ENCODE measurements around the gene MZF1.

MZF1 gene

GRCh38 chr19:58522709-58523108 lies 50.4 kb downstream of the MZF1 start:
- FAIRE-seq, result no peak
- no peak for TF ChIP-seq POLR2A (IDR thresholded peaks at IDR 0.05; ENCODE audit: low read depth, low read length)

GRCh38 chr19:58521651-58522050 lies 51.5 kb downstream of the MZF1 start:
- DNase-seq (ENCODE audit: insufficient read length, low spot score), result no peak
- no peak for FAIRE-seq
- TF ChIP-seq POLR2A (IDR thresholded peaks at IDR 0.05; ENCODE audit: low read depth, low read length), result no peak

More at GRCh38 chr19:58522709-58523108, 50.4 kb downstream of the MZF1 start:
- DNase-seq (ENCODE audit: insufficient read length, low spot score), result no peak

GRCh38 chr19:58520257-58520599 lies 52.9 kb downstream of the MZF1 start:
- DNase-seq (ENCODE audit: insufficient read length, low spot score), result no peak

GRCh38 chr19:58519355-58520256 lies 53.5 kb downstream of the MZF1 start, which contains the start of gene ZBTB45:
ZBTB45 (minus strand) TSS chr19:58519810; CDS start chr19:58517673, 2,137 bp downstream.
- DNase-seq (ENCODE audit: insufficient read length, low spot score), result peak; percentile 96
- FAIRE-seq, result no peak
- TF ChIP-seq POLR2A (IDR thresholded peaks at IDR 0.05; ENCODE audit: low read depth, low read length), result peak; percentile 83

More at GRCh38 chr19:58520257-58520599, 52.9 kb downstream of the MZF1 start:
- no peak for FAIRE-seq
- TF ChIP-seq POLR2A (IDR thresholded peaks at IDR 0.05; ENCODE audit: low read depth, low read length), result no peak

- no peak for FAIRE-seq
- peak; percentile 92 for DNase-seq (ENCODE audit: insufficient read length, low spot score)
- TF ChIP-seq POLR2A (IDR thresholded peaks at IDR 0.05; ENCODE audit: low read depth, low read length), result 0 out of 2 replicates have a peak, but pooled peaks have one; percentile 35
Measured at GRCh38 chr19:58519087-58519354, 54.1 kb downstream of the MZF1 start.

GRCh38 chr19:58518256-58519086 lies 54.7 kb downstream of the MZF1 start:
- no peak for DNase-seq (ENCODE audit: insufficient read length, low spot score)
- no peak for FAIRE-seq
- no peak for TF ChIP-seq POLR2A (IDR thresholded peaks at IDR 0.05; ENCODE audit: low read depth, low read length)

- no peak for DNase-seq (ENCODE audit: insufficient read length, low spot score)
- 0 out of 2 replicates have a peak, but pooled peaks have one; percentile 19 for TF ChIP-seq POLR2A (IDR thresholded peaks at IDR 0.05; ENCODE audit: low read depth, low read length)
- no peak for FAIRE-seq
Measured at GRCh38 chr19:58516964-58517833, 55.9 kb downstream of the MZF1 start.

- FAIRE-seq, result no peak
- TF ChIP-seq POLR2A (IDR thresholded peaks at IDR 0.05; ENCODE audit: low read depth, low read length), result no peak
- DNase-seq (ENCODE audit: insufficient read length, low spot score), result no peak
Measured at GRCh38 chr19:58516246-58516836, 56.8 kb downstream of the MZF1 start.

GRCh38 chr19:58515259-58515658 lies 57.9 kb downstream of the MZF1 start:
- no peak for TF ChIP-seq POLR2A (IDR thresholded peaks at IDR 0.05; ENCODE audit: low read depth, low read length)
- FAIRE-seq, result no peak
- DNase-seq (ENCODE audit: insufficient read length, low spot score), result no peak

- no peak for DNase-seq (ENCODE audit: insufficient read length, low spot score)
- no peak for TF ChIP-seq POLR2A (IDR thresholded peaks at IDR 0.05; ENCODE audit: low read depth, low read length)
- FAIRE-seq, result no peak
Measured at GRCh38 chr19:58514564-58515022, 58.5 kb downstream of the MZF1 start.

- DNase-seq (ENCODE audit: insufficient read length, low spot score) (no peak), FAIRE-seq (no peak)
- no peak for TF ChIP-seq POLR2A (IDR thresholded peaks at IDR 0.05; ENCODE audit: low read depth, low read length)
Measured at GRCh38 chr19:58513694-58514563, 59.2 kb downstream of the MZF1 start.

GRCh38 chr19:58513213-58513693 lies 59.9 kb downstream of the MZF1 start:
- FAIRE-seq (no peak), DNase-seq (ENCODE audit: insufficient read length, low spot score) (no peak)
- no peak for TF ChIP-seq POLR2A (IDR thresholded peaks at IDR 0.05; ENCODE audit: low read depth, low read length)

Measured in H54 (cell line).